Astrocyte of the spinal cord (primary cell): ENCODE results near the gene RNF128.

Source experiments
- DNase-seq: peaks from one replicate; pipeline ENCODE4 v3.0.0; 2011; ENCODE audit warnings: low read depth, low spot score
- H3K4me3 ChIP-seq: 2 replicates; pipeline ENCODE4 v1.5.1; 2011; ENCODE audit warnings: low read depth, mild to moderate bottlenecking, low read length, moderate library complexity
- in situ Hi-C: cut with HindIII; loops from 2 replicates; pipeline ENCODE4 v1.10.0; 2017; ENCODE audit warnings: low sequenced_read_pairs
- TF ChIP-seq, protein P1 (sequence below): IDR thresholded peaks from 2 replicates; pipeline ENCODE4 v1.5.1; 2012; ENCODE audit warnings: low read depth, mild to moderate bottlenecking, low read length, inconsistent platforms

The RNF128 gene

DNA sequence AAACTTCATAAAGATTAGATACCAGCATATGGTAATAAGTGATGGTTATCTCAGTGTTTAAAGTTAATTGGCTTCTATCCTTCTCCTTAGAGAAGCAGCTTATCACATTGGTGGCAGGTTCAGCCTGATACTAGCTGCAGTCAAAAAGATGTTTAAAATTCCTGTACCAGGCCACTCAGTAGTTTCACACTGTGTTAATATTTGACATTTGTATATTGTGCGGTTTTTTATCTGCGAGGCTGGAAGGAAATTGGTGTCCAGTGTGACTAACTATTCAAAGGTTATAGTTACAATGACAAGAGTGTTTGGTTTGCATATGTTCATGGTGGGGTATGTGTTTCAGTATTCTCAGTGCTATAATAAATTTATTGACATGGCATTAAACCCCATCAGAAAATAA lies 48.5 kb downstream of the RNF128 start:
- in situ Hi-C loops: no loop called here

DNA sequence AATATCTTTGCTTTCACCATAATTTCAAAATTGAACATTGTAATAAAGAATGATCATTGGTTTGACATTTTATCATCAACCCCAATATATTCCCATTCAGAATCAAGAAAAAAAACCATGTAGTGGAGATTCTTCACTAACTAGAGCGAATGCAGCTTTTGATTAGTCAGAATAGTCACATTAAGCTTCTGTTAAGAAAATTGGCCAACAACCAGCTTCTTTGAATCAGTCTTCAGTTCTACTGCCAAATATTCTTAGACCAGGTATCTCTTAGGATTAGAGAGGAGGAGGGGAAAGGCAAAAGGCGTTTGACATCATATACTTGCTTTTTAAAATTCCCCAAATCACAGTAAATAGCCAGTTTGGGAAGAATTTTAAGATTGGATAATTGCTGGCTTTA lies 53.8 kb downstream of the RNF128 start:
- no peak for DNase-seq
- no peak overlapping the region for H3K4me3 ChIP-seq
- TF ChIP-seq, protein P1, sequence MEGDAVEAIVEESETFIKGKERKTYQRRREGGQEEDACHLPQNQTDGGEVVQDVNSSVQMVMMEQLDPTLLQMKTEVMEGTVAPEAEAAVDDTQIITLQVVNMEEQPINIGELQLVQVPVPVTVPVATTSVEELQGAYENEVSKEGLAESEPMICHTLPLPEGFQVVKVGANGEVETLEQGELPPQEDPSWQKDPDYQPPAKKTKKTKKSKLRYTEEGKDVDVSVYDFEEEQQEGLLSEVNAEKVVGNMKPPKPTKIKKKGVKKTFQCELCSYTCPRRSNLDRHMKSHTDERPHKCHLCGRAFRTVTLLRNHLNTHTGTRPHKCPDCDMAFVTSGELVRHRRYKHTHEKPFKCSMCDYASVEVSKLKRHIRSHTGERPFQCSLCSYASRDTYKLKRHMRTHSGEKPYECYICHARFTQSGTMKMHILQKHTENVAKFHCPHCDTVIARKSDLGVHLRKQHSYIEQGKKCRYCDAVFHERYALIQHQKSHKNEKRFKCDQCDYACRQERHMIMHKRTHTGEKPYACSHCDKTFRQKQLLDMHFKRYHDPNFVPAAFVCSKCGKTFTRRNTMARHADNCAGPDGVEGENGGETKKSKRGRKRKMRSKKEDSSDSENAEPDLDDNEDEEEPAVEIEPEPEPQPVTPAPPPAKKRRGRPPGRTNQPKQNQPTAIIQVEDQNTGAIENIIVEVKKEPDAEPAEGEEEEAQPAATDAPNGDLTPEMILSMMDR: no peak
- in situ Hi-C loops: no loop called here

More for the DNA sequence above, 48.5 kb downstream of the RNF128 start:
- no peak overlapping the region for H3K4me3 ChIP-seq
- no peak for DNase-seq
- TF ChIP-seq, protein P1: no peak

DNA sequence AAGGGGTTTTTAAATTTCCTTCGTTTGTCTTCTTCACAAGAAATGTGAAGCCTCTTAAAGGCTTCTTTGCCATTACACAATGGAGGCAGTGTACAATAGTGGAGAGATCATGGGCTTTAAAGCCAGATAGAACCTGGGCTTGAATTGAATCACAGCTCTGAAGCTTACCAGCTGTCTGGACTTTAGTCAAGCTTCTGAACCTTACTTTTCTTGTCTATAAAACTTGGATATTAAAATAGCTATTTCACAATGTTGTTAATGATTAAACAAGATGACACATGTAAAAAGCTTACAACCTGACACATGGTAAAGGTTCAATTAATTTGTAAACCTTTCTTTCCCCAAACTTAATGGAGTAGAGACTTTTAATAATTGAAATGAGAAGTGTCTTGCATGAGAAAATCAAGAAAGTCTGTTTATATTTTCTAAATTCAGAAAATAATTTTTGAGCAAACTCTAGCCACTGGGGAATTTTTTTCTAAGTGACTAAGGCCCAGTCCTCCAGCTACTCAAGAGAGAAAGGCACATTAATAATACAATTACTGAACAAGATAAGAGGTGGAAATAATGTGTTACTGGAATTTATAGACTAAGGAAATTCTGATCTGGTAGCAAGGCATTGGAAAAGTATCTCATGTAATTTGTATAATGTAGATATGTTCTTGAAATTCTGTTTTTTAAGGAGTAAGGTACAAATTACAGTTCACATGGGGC lies 54.3 kb downstream of the RNF128 start:
- H3K4me3 ChIP-seq: no peak overlapping the region
- in situ Hi-C loops: no loop called here
- no peak for DNase-seq
- TF ChIP-seq, protein P1: no peak

DNA sequence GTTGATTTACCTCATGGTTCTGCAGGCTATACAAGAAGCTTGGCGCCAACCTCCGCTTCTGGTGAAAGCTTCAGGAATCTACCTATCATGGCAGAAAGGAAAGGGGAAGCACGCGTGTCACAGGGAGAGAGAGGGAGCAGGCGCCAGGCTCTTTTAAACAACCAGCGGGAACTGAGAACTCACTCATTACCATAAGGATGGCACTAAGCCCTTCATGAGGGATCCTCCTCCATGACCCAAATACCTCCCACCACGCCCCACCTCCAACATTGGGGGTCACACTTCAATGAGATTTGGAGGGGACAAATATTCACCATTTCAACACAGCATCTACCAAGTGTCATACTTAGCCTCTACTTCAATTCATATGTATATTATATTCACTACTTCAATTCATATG lies 57.2 kb downstream of the RNF128 start:
- in situ Hi-C loops: no loop called here
- TF ChIP-seq, protein P1: no peak
- H3K4me3 ChIP-seq: no peak overlapping the region
- DNase-seq: no peak

DNA sequence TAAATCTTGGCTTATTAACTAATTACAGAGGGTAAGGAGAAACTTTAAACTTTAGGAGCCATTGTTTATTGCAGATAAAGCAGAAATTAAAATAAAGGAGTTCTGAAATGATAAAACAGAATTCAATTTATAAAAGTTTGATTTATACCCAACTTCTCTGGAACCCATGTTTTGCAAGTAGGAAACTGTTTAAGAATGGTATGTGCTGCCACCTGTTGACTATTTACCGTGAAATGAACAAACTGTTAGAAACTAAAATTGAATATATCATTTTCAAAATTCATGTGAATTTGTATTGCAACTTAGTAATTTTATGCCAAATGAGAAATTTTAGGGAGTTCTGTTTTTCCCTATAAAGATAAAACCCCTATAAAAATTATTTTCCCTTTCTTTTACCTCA lies 65.0 kb downstream of the RNF128 start:
- no peak for DNase-seq

DNA sequence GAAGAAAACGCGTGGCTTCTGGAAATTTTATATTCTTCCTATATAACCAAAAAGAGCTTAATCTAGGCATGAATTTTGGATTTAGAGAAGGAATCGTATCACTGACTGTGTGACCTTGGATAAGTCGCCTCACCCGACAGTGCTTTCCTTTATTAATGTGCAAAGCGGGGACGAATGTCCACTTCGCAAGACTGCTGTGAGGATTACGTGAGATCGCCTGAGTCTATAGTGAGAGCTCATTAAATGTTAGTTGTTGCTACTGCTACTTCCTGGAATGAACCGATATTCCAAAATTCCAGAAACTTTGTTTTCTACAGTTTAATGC lies 75.5 kb downstream of the RNF128 start:
- H3K4me3 ChIP-seq: peak overlapping the region; percentile 66
- in situ Hi-C loops: no loop called here
- TF ChIP-seq, protein P1: no peak
- no peak for DNase-seq

More for the DNA sequence above, 65.0 kb downstream of the RNF128 start:
- no peak overlapping the region for H3K4me3 ChIP-seq
- TF ChIP-seq, protein P1: peak; percentile 21
- in situ Hi-C loops: no loop called here
